A673 (cell line): ENCODE results near the gene KCNG2. TPM values are rescaled to one million over a fixed set of nuclear protein-coding genes. Genes with fewer than 3 reads are reported as not detected.

ENCODE experiments used
- BruUV-seq: library from RNA; stranded (reverse); fragments of 400-500 nt; replicated peaks from 2 replicates; lab custom pipeline; 2021; lab: Mats Ljungman, UMichigan
- CTCF ChIA-PET: fragments of 300-600 bp; sonication (Branson Sonifier 250); formaldehyde crosslinking; loops from one replicate; lab custom pipeline; 2022; ENCODE audit warnings: antibody characterized with exemption; lab: Charles Lee
- POLR2A ChIA-PET: fragments of 300-600 bp; sonication (Branson Sonifier 250); formaldehyde crosslinking; loops from one replicate; lab custom pipeline; 2022; ENCODE audit warnings: antibody characterized with exemption; ENCODE audit not compliant: low non-redundant PET; lab: Charles Lee
- DNase-seq: peaks from one replicate; pipeline ENCODE4 v3.0.0-alpha.2; 2015; ENCODE audit warnings: low spot score
- H3K27ac ChIP-seq: fragments of 200-600 bp; sonication (generic); 2 replicates; pipeline ENCODE4 v1.5.1; 2016; ENCODE audit warnings: mixed run types, low read depth, mild to moderate bottlenecking, mixed read lengths, antibody characterized with exemption, low read length; ENCODE audit not compliant: poor library complexity, severe bottlenecking
- H3K27me3 ChIP-seq: fragments of 200-600 bp; sonication (generic); replicated peaks from 2 replicates; pipeline ENCODE4 v1.6.1; 2017; ENCODE audit warnings: mixed run types, low read depth, mild to moderate bottlenecking, mixed read lengths, antibody characterized with exemption, low read length; ENCODE audit not compliant: insufficient read depth, poor library complexity
- H3K36me3 ChIP-seq: fragments of 200-600 bp; sonication (generic); 2 replicates; pipeline ENCODE4 v1.6.1; 2016; ENCODE audit warnings: mixed run types, mild to moderate bottlenecking, mixed read lengths, antibody characterized with exemption, low read length; ENCODE audit not compliant: insufficient read depth, poor library complexity, severe bottlenecking
- H3K4me1 ChIP-seq: fragments of 200-600 bp; sonication (generic); 2 replicates; pipeline ENCODE4 v1.6.1; 2017; ENCODE audit warnings: mixed run types, mild to moderate bottlenecking, mixed read lengths, antibody characterized with exemption, low read length; ENCODE audit not compliant: insufficient read depth, poor library complexity, severe bottlenecking
- H3K4me3 ChIP-seq: fragments of 200-600 bp; sonication (generic); 2 replicates; pipeline ENCODE4 v1.5.1; 2016; ENCODE audit warnings: low read depth, mixed run types, mild to moderate bottlenecking, mixed read lengths, low read length; ENCODE audit not compliant: poor library complexity, severe bottlenecking
- H3K9me3 ChIP-seq: fragments of 200-600 bp; sonication (generic); 2 replicates; pipeline ENCODE4 v1.6.1; 2016; ENCODE audit warnings: mixed run types, low read depth, mild to moderate bottlenecking, mixed read lengths, antibody characterized with exemption, low read length; ENCODE audit not compliant: poor library complexity, severe bottlenecking
- CTCF ChIP-seq: fragments of 300-800, 200-600 bp; sonication (generic); conservative IDR thresholded peaks from 2 replicates; pipeline ENCODE4 v1.5.1; 2017; ENCODE audit warnings: low read depth, mild to moderate bottlenecking, antibody characterized with exemption, low read length, moderate library complexity, mixed read lengths
- EZH2 ChIP-seq: fragments of 200-600 bp; sonication (generic); IDR thresholded peaks from 2 replicates; pipeline ENCODE4 v1.6.1; 2017; ENCODE audit warnings: borderline replicate concordance, low read depth, mild to moderate bottlenecking, mixed read lengths, antibody characterized with exemption, low read length; ENCODE audit not compliant: poor library complexity, severe bottlenecking
- intact Hi-C: fragments of 100-400 bp; cut with micrococcal nuclease; formaldehyde crosslinking; loops from one replicate; pipeline ENCODE4 v1.10.0; 2022; ENCODE audit not compliant: unreplicated experiment
- total RNA-seq: library from RNA; stranded (reverse); gene quantifications from 2 replicates; pipeline ENCODE4 v1.2.3, GENCODE V29; 2021

Gene KCNG2
- total RNA-seq, 1 experiment from 2014 or later, result not detected

GRCh38 chr18:79938196-79938595, 140.5 kb downstream of the KCNG2 start:
- POLR2A ChIA-PET, result no interaction called here
- TF ChIP-seq CTCF, result no peak
- no peak for TF ChIP-seq EZH2
- Histone ChIP-seq H3K4me3 (no peak overlapping the region), H3K9me3 (peaks cover 5% of the 10 kb centered on the region), H3K36me3 (peaks cover 34% of the 10 kb centered on the region), H3K4me1 (no peaks in the 10 kb centered on the region), H3K27ac (no peak overlapping the region), H3K27me3 (no peaks in the 10 kb centered on the region)
- no TSS peak for BruUV-seq
- intact Hi-C loops, result no loop called here
- CTCF ChIA-PET, result no interaction called here
- DNase-seq, result no peak

- DNase-seq, result no peak
- intact Hi-C loops, result no loop called here
- H3K36me3 ChIP-seq, result peaks cover 37% of the 10 kb centered on the region
- BruUV-seq, result no TSS peak
- H3K4me1 ChIP-seq, result peaks cover 5% of the 10 kb centered on the region
- H3K27me3 ChIP-seq, result no peaks in the 10 kb centered on the region
- TF ChIP-seq EZH2 (no peak), CTCF (no peak)
- no peak overlapping the region for H3K27ac ChIP-seq
- H3K9me3 ChIP-seq, result peaks cover 4% of the 10 kb centered on the region
- H3K4me3 ChIP-seq, result no peak overlapping the region
- POLR2A ChIA-PET, result no interaction called here
- CTCF ChIA-PET, result no interaction called here
Observed at GRCh38 chr18:79939096-79939495, 141.4 kb downstream of the KCNG2 start.

GRCh38 chr18:79940126-79940813, 142.5 kb downstream of the KCNG2 start:
- POLR2A ChIA-PET, result no interaction called here

More at GRCh38 chr18:79940126-79940813, 142.5 kb downstream of the KCNG2 start:
- CTCF ChIA-PET, result no interaction called here
- no TSS peak for BruUV-seq
- Histone ChIP-seq H3K4me1 (peaks cover 17% of the 10 kb centered on the region), H3K27ac (no peak overlapping the region), H3K36me3 (peaks cover 35% of the 10 kb centered on the region), H3K4me3 (no peak overlapping the region), H3K9me3 (peaks cover 4% of the 10 kb centered on the region), H3K27me3 (no peaks in the 10 kb centered on the region)
- intact Hi-C loops, result no loop called here
- no peak for TF ChIP-seq CTCF
- no peak for DNase-seq
